KBM-7 (cell line): ENCODE results near the gene SLC25A21.

ENCODE experiments used
- DNase-seq: peaks from one replicate; pipeline ENCODE4 v3.0.0-alpha.2; 2015
- in situ Hi-C: fragments of 300-500 bp; cut with MboI; formaldehyde crosslinking; loops from 2 replicates; pipeline ENCODE4 v1.14.3; 2020; ENCODE audit warnings: low sequenced_read_pairs, low pct_unique_long_range_greater_than_20kb, mixed read lengths

The SLC25A21 gene

GRCh38 chr14:36655963-36656686 lies 516.3 kb downstream of the SLC25A21 start:
- in situ Hi-C loops = no loop called here

GRCh38 chr14:36655571-36655962 lies 516.8 kb downstream of the SLC25A21 start:
- DNase-seq = no peak
- in situ Hi-C loops = no loop called here

More at GRCh38 chr14:36655963-36656686, 516.3 kb downstream of the SLC25A21 start:
- no peak for DNase-seq

GRCh38 chr14:36654794-36655381 lies 517.5 kb downstream of the SLC25A21 start:
- in situ Hi-C loops = no loop called here
- DNase-seq = no peak

- in situ Hi-C loops = no loop called here
- no peak for DNase-seq
Measured at GRCh38 chr14:36653962-36654793, 518.2 kb downstream of the SLC25A21 start.

- DNase-seq = no peak
- in situ Hi-C loops = no loop called here
Measured at GRCh38 chr14:36653413-36653812, 519.0 kb downstream of the SLC25A21 start.

GRCh38 chr14:36652542-36653201 lies 519.7 kb downstream of the SLC25A21 start:
- DNase-seq = no peak
- in situ Hi-C loops = no loop called here

- DNase-seq = no peak
- in situ Hi-C loops = no loop called here
Measured at GRCh38 chr14:36649872-36650650, 522.3 kb downstream of the SLC25A21 start.

- DNase-seq = peak; percentile 45
- in situ Hi-C loops = no loop called here
Measured at GRCh38 chr14:36647824-36648753, 524.3 kb downstream of the SLC25A21 start.

GRCh38 chr14:36647417-36647823 lies 525.0 kb downstream of the SLC25A21 start:
- in situ Hi-C loops = no loop called here
- DNase-seq = no peak

GRCh38 chr14:36646664-36647416 lies 525.6 kb downstream of the SLC25A21 start:
- no peak for DNase-seq
- in situ Hi-C loops = no loop called here

- DNase-seq = no peak
- in situ Hi-C loops = no loop called here
Measured at GRCh38 chr14:36633580-36633979, 538.8 kb downstream of the SLC25A21 start.
